CD4-positive, alpha-beta T cell (primary cell): ENCODE results near the gene PZP. TPM values are rescaled to one million over a fixed set of nuclear protein-coding genes. Genes with fewer than 3 reads are reported as not detected.
"Not testable (repeated sequence)": the region's sequence is repeated elsewhere in the genome, so short reads cannot be mapped to it uniquely, and the experiment has no call there.

Experiments
- ATAC-seq: fragments of 200-7000 bp; cut with Tn5 transposase; one replicate; pipeline ENCODE4 v1.10.0; 2022; ENCODE audit warnings: mild to moderate bottlenecking; ENCODE audit not compliant: poor library complexity
- CTCF ChIA-PET: fragments of 350-600 bp; sonication (Branson Sonifier 250); formaldehyde crosslinking; loops from one replicate; lab custom pipeline; 2021; ENCODE audit warnings: antibody characterized with exemption, inconsistent platforms; lab: Charles Lee
- POLR2A ChIA-PET: fragments of 350-600 bp; sonication (Branson Sonifier 250); formaldehyde crosslinking; loops from one replicate; lab custom pipeline; 2021; ENCODE audit warnings: antibody characterized with exemption, inconsistent platforms; lab: Charles Lee
- DNase-seq, 14 experiments: peaks; one replicate each; pipeline ENCODE4 v3.0.0-alpha.2; 2013 to 2020; ENCODE audit warnings: mixed read lengths in 2 of 14
- H3K27ac ChIP-seq, 2 donors: one replicate each; pipeline versions ENCODE4 v1.5.1 to v1.7.0; 2013; ENCODE audit warnings: low read length in 2 of 2, low read depth in 1 of 2, mild to moderate bottlenecking in 1 of 2
- H3K27me3 ChIP-seq, 2 experiments: 1 replicate in 1 of 2; 2 replicates in 1 of 2; pipeline versions ENCODE4 v1.6.1 to v1.7.0; 2013; ENCODE audit warnings: low read length in 2 of 2, control low read depth in 1 of 2, mild to moderate bottlenecking in 1 of 2, moderate library complexity in 1 of 2; ENCODE audit not compliant: insufficient read depth in 2 of 2, control insufficient read depth in 1 of 2
- H3K36me3 ChIP-seq: one replicate; pipeline ENCODE4 v1.6.1; 2013; ENCODE audit warnings: low read length, control low read depth; ENCODE audit not compliant: insufficient read depth
- H3K4me1 ChIP-seq: one replicate; pipeline ENCODE4 v1.6.1; 2013; ENCODE audit warnings: low read length, control low read depth; ENCODE audit not compliant: insufficient read depth
- H3K4me3 ChIP-seq: one replicate; pipeline ENCODE4 v1.5.1; 2013; ENCODE audit warnings: mild to moderate bottlenecking, low read length, moderate library complexity
- H3K9me3 ChIP-seq, 2 experiments: 1 replicate in 1 of 2; 2 replicates in 1 of 2; pipeline versions ENCODE4 v1.6.1 to v1.7.0; 2013; ENCODE audit warnings: low read length in 2 of 2, mild to moderate bottlenecking in 2 of 2, control low read depth in 1 of 2, moderate library complexity in 1 of 2; ENCODE audit not compliant: control insufficient read depth in 1 of 2, insufficient read depth in 1 of 2
- H3K27ac Mint-ChIP-seq: one replicate; pipeline ENCODE4 v1.8.0; 2020; ENCODE audit warnings: mixed read lengths
- H3K27me3 Mint-ChIP-seq: one replicate; pipeline ENCODE4 v1.8.0; 2021; ENCODE audit warnings: mixed read lengths
- H3K36me3 Mint-ChIP-seq: one replicate; pipeline ENCODE4 v1.8.0; 2021; ENCODE audit warnings: low read depth, mixed read lengths
- H3K4me1 Mint-ChIP-seq: one replicate; pipeline ENCODE4 v1.8.0; 2021; ENCODE audit warnings: low read depth, mixed read lengths
- H3K4me3 Mint-ChIP-seq: one replicate; pipeline ENCODE4 v1.8.0; 2020; ENCODE audit warnings: mild to moderate bottlenecking, mixed read lengths
- H3K9me3 Mint-ChIP-seq: one replicate; pipeline ENCODE4 v1.8.0; 2020; ENCODE audit warnings: mixed read lengths
- intact Hi-C, 2 experiments: fragments of 100-400 bp; cut with DNase I in 1 of 2; cut with micrococcal nuclease in 1 of 2; formaldehyde crosslinking; loops; one replicate each; pipeline versions ENCODE4 v1.15.1 to v1.9.0; 2023 to 2025; cut with DNase I, micrococcal nuclease
- total RNA-seq, 174 experiments: library from RNA in 2 of 174; stranded (reverse) in 2 of 174; gene quantifications; one replicate each; pipeline ENCODE4 v1.2.3 and lab custom pipeline; 2021 to 2026
- TF ChIP-seq, protein P1 (sequence below): fragments of 200-600 bp; IDR thresholded peaks from one replicate; pipeline ENCODE4 v1.8.0; 2022; ENCODE audit warnings: antibody characterized with exemption, mild to moderate bottlenecking

PZP gene
- total RNA-seq, 2 experiments from 2014 or later = not detected

DNA sequence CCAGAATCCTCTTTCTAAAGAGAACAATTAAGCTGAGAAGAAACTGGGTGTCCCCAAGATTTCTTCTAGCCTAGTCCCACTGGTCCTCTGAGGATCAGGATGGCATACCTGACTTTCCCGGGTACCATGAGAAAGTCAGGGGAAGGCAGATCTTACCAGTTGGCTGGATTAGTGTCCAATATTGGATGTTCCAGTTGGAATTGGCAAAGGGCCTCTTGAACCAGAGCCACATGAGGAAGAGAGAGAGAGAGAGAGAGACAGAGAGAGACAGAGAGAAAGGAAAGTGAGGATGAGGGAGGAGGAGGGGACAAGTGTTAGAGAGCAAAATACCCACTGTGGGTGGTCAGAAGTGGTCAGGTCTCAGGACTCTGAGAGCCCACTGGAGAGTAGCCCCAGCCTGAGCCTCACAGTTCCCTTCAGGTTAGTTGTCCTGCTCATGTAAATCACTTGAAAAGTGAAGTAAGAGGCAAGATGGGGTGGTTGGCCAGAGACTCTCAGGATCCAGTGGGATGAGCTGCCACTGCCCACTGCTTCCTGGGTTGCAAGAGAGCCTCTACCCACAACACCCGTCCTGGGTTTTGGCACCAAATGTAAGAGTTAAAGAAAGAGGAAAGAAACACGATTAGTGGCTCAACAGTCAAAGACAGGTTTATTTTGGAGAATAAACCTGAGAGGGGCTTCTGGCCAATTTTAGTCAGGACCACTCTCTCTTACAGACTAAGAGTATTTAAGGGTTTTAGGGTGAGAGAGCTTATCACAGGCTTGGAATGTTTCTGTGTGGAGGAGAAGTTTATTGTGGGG, 64.1 kb downstream of the PZP start:
- H3K36me3 Mint-ChIP-seq = peaks cover 38% of the 10 kb centered on the region
- no peak overlapping the region for H3K27ac Mint-ChIP-seq
- DNase-seq (no peak), ATAC-seq (no peak)
- no peak overlapping the region for H3K27ac ChIP-seq
- H3K4me1 ChIP-seq = no peaks in the 10 kb centered on the region
- H3K4me3 Mint-ChIP-seq = no peak overlapping the region
- H3K9me3 Mint-ChIP-seq = peaks cover 9% of the 10 kb centered on the region
- CTCF ChIA-PET = no interaction called here
- H3K4me1 Mint-ChIP-seq = no peaks in the 10 kb centered on the region
- H3K27me3 Mint-ChIP-seq = no peaks in the 10 kb centered on the region
- POLR2A ChIA-PET = no interaction called here
- TF ChIP-seq, protein P1, sequence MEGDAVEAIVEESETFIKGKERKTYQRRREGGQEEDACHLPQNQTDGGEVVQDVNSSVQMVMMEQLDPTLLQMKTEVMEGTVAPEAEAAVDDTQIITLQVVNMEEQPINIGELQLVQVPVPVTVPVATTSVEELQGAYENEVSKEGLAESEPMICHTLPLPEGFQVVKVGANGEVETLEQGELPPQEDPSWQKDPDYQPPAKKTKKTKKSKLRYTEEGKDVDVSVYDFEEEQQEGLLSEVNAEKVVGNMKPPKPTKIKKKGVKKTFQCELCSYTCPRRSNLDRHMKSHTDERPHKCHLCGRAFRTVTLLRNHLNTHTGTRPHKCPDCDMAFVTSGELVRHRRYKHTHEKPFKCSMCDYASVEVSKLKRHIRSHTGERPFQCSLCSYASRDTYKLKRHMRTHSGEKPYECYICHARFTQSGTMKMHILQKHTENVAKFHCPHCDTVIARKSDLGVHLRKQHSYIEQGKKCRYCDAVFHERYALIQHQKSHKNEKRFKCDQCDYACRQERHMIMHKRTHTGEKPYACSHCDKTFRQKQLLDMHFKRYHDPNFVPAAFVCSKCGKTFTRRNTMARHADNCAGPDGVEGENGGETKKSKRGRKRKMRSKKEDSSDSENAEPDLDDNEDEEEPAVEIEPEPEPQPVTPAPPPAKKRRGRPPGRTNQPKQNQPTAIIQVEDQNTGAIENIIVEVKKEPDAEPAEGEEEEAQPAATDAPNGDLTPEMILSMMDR = no peak
- intact Hi-C loops = no loop called here
- no peak overlapping the region for H3K4me3 ChIP-seq
- H3K9me3 ChIP-seq = peaks cover 0 to 6% of the 10 kb centered on the region in 2 experiments
- peaks cover 6% of the 10 kb centered on the region for H3K36me3 ChIP-seq
- no peaks in the 10 kb centered on the region for H3K27me3 ChIP-seq

DNA sequence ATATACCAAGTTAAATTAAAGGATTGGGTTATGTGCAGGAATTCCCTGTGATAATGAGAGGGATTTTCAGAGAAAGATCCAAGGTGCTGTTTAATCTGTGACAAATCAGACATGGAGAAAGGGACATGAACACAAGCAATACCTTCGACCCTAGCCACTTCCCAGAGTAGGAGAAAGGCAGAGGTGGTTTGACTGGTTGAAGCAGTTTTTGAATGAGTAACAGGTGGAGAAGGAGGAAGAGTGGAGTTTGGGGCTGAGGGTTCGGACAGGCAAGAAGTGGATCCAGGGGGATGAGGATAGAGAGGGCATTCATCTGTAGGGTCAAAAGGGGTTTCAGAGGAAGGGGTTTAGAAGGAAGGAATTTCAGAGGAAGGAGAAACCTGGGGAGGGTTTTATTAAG, 65.1 kb downstream of the PZP start:
- Histone ChIP-seq H3K4me3 (no peak overlapping the region), H3K27me3 (no peaks in the 10 kb centered on the region), H3K9me3 (peaks cover 0 to 6% of the 10 kb centered on the region in 2 experiments), H3K36me3 (peaks cover 6% of the 10 kb centered on the region), H3K27ac (no peak overlapping the region), H3K4me1 (no peaks in the 10 kb centered on the region)
- H3K9me3 Mint-ChIP-seq = peaks cover 9% of the 10 kb centered on the region
- DNase-seq (no peak), ATAC-seq (no peak)
- H3K4me3 Mint-ChIP-seq = no peak overlapping the region
- intact Hi-C loops = no loop called here
- no peaks in the 10 kb centered on the region for H3K4me1 Mint-ChIP-seq
- TF ChIP-seq, protein P1 = no peak
- ChIA-PET CTCF (no interaction called here), POLR2A (no interaction called here)
- no peak overlapping the region for H3K27ac Mint-ChIP-seq
- peaks cover 33% of the 10 kb centered on the region for H3K36me3 Mint-ChIP-seq
- no peaks in the 10 kb centered on the region for H3K27me3 Mint-ChIP-seq

GRCh38 chr12:9139588-9140290, 68.5 kb downstream of the PZP start:
- H3K27ac ChIP-seq, H3K27ac Mint-ChIP-seq, H3K4me1 Mint-ChIP-seq, H3K36me3 ChIP-seq, H3K9me3 ChIP-seq, DNase-seq, H3K4me3 ChIP-seq, CTCF ChIA-PET, H3K4me3 Mint-ChIP-seq, H3K4me1 ChIP-seq, intact Hi-C loops, ATAC-seq, H3K27me3 Mint-ChIP-seq, POLR2A ChIA-PET, H3K9me3 Mint-ChIP-seq, H3K27me3 ChIP-seq: not testable (repeated sequence)
- peaks cover 10% of the 10 kb centered on the region for H3K36me3 Mint-ChIP-seq
